Suprapubic skin (tissue), 3 donors: ENCODE measurements around the gene SMAP2.

Experiments used
- CTCF ChIP-seq, 2 donors: fragments of 200-600 bp in 1 of 2; fragments of 450-650 bp in 1 of 2; sonication (generic) in 1 of 2; IDR thresholded peaks; one replicate each; pipeline ENCODE4 v1.5.1; 2016 to 2019; ENCODE audit warnings: antibody characterized with exemption in 2 of 2, mild to moderate bottlenecking in 1 of 2, moderate library complexity in 1 of 2
- EP300 ChIP-seq: sonication (generic); formaldehyde crosslinking; IDR thresholded peaks from one replicate; pipeline ENCODE4 v1.6.1; 2017; ENCODE audit warnings: antibody characterized with exemption

GRCh38 chr1:40353082-40353481 lies 20.4 kb upstream of the SMAP2 start:
- no peak for TF ChIP-seq CTCF (IDR thresholded peaks at IDR 0.05)
- no peak for TF ChIP-seq EP300
